ENCODE data around the gene AMER3. TPM values are rescaled to one million over a fixed set of nuclear protein-coding genes. Genes with fewer than 3 reads are reported as not detected.

AMER3 gene
- total RNA-seq, 1 experiment from 2014 or later: not detected

GRCh38 chr2:130724455-130724854, 30.9 kb upstream of the AMER3 start:
- no TSS peak for BruUV-seq (replicated peaks)
- Mint-ChIP-seq H3K27ac (ENCODE audit: low read depth, unreplicated experiment) (no peak overlapping the region), H3K4me3 (ENCODE audit: unreplicated experiment) (no peak overlapping the region), H3K9me3 (ENCODE audit: unreplicated experiment) (no peaks in the 10 kb centered on the region), H3K4me1 (ENCODE audit: insufficient read depth, unreplicated experiment) (no peaks in the 10 kb centered on the region), H3K27me3 (ENCODE audit: insufficient read depth, unreplicated experiment) (no peaks in the 10 kb centered on the region), H3K36me3 (ENCODE audit: insufficient read depth, unreplicated experiment) (no peaks in the 10 kb centered on the region)
- ChIA-PET CTCF (no interaction called here), POLR2A (no interaction called here)
- no peak for TF ChIP-seq CTCF (IDR thresholded peaks at IDR 0.05; ENCODE audit: unreplicated experiment)
- DNase-seq (ENCODE audit: unreplicated experiment): no peak
- intact Hi-C loops (cut with micrococcal nuclease): no loop called here

GRCh38 chr2:130726614-130727180, 28.6 kb upstream of the AMER3 start:
- no peak for DNase-seq (ENCODE audit: unreplicated experiment)
- Mint-ChIP-seq H3K9me3 (ENCODE audit: unreplicated experiment) (no peaks in the 10 kb centered on the region), H3K27ac (ENCODE audit: low read depth, unreplicated experiment) (no peak overlapping the region), H3K27me3 (ENCODE audit: insufficient read depth, unreplicated experiment) (peaks cover 15% of the 10 kb centered on the region), H3K36me3 (ENCODE audit: insufficient read depth, unreplicated experiment) (no peaks in the 10 kb centered on the region), H3K4me3 (ENCODE audit: unreplicated experiment) (no peak overlapping the region), H3K4me1 (ENCODE audit: insufficient read depth, unreplicated experiment) (no peaks in the 10 kb centered on the region)
- no peak for TF ChIP-seq CTCF (IDR thresholded peaks at IDR 0.05; ENCODE audit: unreplicated experiment)
- intact Hi-C loops (cut with micrococcal nuclease): no loop called here
- no TSS peak for BruUV-seq (replicated peaks)
- CTCF ChIA-PET: interaction anchor here (0.6 kb wide), 3 partner anchors 11 to 178 kb away, joined by 3 read pairs; no protein-coding TSS in a partner anchor
- POLR2A ChIA-PET: no interaction called here

GRCh38 chr2:130727286-130727924, 27.9 kb upstream of the AMER3 start:
- intact Hi-C loops (cut with micrococcal nuclease): no loop called here
- Mint-ChIP-seq H3K4me1 (ENCODE audit: insufficient read depth, unreplicated experiment) (no peaks in the 10 kb centered on the region), H3K4me3 (ENCODE audit: unreplicated experiment) (no peak overlapping the region), H3K27ac (ENCODE audit: low read depth, unreplicated experiment) (no peak overlapping the region), H3K27me3 (ENCODE audit: insufficient read depth, unreplicated experiment) (peaks cover 22% of the 10 kb centered on the region), H3K36me3 (ENCODE audit: insufficient read depth, unreplicated experiment) (no peaks in the 10 kb centered on the region), H3K9me3 (ENCODE audit: unreplicated experiment) (no peaks in the 10 kb centered on the region)
- CTCF ChIA-PET: interaction anchor here (0.6 kb wide), 2 partner anchors 20 to 177 kb away, joined by 3 read pairs; no protein-coding TSS in a partner anchor
- no peak for DNase-seq (ENCODE audit: unreplicated experiment)
- POLR2A ChIA-PET: no interaction called here
- BruUV-seq (replicated peaks): no TSS peak
- no peak for TF ChIP-seq CTCF (IDR thresholded peaks at IDR 0.05; ENCODE audit: unreplicated experiment)

DNA sequence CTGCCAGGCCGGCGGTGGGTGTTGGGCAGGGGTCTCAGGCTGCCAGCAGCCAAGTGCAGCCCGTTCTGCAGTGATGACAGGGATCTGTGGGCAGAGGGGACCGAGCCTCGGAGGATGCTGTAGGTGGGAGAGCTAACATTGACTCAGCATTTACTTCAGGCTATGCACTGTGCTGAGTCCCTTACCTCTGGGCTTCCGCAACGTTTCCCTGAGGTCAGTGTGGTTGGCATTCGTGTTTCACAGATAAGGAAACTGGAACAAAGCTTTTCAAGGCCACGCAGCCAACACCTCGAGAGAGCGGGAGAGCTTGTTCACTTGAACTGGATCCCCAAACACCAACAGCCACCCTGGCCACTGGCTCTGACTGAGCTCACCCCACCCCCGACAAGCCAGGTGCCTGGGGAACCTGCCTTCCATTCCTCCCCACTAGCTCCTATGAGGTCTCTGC, 27.3 kb upstream of the AMER3 start:
- Mint-ChIP-seq H3K27ac (ENCODE audit: low read depth, unreplicated experiment) (no peak overlapping the region), H3K4me1 (ENCODE audit: insufficient read depth, unreplicated experiment) (no peaks in the 10 kb centered on the region), H3K36me3 (ENCODE audit: insufficient read depth, unreplicated experiment) (no peaks in the 10 kb centered on the region), H3K9me3 (ENCODE audit: unreplicated experiment) (no peaks in the 10 kb centered on the region), H3K27me3 (ENCODE audit: insufficient read depth, unreplicated experiment) (peaks cover 28% of the 10 kb centered on the region), H3K4me3 (ENCODE audit: unreplicated experiment) (no peak overlapping the region)
- CTCF ChIA-PET: no interaction called here
- no TSS peak for BruUV-seq (replicated peaks)
- no peak for DNase-seq (ENCODE audit: unreplicated experiment)
- POLR2A ChIA-PET: no interaction called here
- intact Hi-C loops (cut with micrococcal nuclease): no loop called here
- no peak for TF ChIP-seq CTCF (IDR thresholded peaks at IDR 0.05; ENCODE audit: unreplicated experiment)

All from MCF 10A (cell line).